Measurements from ENCODE around the gene ACTN4.

DNA sequence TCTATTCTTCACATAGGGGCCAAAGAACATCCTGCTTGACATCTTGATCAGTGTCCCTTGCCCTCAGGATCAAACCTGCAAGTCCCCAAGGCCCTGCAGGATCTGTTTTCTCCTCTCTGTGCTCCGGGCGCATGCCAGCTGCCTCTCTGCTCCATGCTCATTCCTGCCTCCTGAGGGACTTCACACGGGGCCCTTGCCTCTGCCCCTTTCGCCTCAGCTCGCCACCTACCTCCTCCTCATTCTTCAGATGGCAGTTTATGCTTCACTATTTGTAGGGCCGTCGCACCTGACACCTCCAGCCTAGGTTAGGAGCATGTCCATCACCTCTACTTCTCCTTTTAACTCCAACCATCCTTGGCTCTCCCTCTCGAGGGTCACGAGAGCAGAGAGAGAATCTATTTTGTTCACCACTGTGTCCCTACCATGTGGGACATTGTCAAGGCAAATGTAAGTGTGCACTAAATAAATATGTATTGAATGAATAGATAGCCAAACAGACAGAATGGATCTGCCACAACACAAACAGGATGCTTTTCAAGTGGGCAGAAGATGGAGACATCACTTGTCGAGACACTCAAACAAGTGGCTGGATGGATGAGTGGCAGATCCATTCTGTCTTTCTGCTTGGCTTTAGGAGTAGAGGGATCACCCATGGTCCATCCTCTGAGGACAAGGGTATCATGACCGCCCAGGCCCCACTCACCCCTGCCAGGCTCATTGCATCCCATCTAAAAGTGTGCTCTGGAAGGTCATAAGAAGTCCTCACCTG, 29.6 kb downstream of the ACTN4 start:
- TF ChIP-seq, protein P1, sequence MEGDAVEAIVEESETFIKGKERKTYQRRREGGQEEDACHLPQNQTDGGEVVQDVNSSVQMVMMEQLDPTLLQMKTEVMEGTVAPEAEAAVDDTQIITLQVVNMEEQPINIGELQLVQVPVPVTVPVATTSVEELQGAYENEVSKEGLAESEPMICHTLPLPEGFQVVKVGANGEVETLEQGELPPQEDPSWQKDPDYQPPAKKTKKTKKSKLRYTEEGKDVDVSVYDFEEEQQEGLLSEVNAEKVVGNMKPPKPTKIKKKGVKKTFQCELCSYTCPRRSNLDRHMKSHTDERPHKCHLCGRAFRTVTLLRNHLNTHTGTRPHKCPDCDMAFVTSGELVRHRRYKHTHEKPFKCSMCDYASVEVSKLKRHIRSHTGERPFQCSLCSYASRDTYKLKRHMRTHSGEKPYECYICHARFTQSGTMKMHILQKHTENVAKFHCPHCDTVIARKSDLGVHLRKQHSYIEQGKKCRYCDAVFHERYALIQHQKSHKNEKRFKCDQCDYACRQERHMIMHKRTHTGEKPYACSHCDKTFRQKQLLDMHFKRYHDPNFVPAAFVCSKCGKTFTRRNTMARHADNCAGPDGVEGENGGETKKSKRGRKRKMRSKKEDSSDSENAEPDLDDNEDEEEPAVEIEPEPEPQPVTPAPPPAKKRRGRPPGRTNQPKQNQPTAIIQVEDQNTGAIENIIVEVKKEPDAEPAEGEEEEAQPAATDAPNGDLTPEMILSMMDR (conservative IDR thresholded peaks at IDR 0.05; ENCODE audit: low read length) = no peak
- TF ChIP-seq EZH2phosphoT487 (IDR thresholded peaks at IDR 0.05; ENCODE audit: borderline replicate concordance, low read depth, low read length) = no peak
